GM23338 (cell line): ENCODE results near the gene TSPO2.

ENCODE experiments used
- EZH2 ChIP-seq: fragments of 200-600 bp; sonication (generic); IDR thresholded peaks from one replicate; pipeline ENCODE4 v1.8.0; 2017; ENCODE audit warnings: antibody characterized with exemption, mild to moderate bottlenecking, low read depth; ENCODE audit not compliant: unreplicated experiment
- EZH2phosphoT487 ChIP-seq: fragments of 200-600 bp; sonication (generic); IDR thresholded peaks from one replicate; pipeline ENCODE4 v1.8.1; 2018; ENCODE audit warnings: antibody characterized with exemption; ENCODE audit not compliant: unreplicated experiment
- JUNB ChIP-seq: IDR thresholded peaks from one replicate; pipeline ENCODE4 v1.6.1; 2016; ENCODE audit warnings: antibody characterized with exemption; ENCODE audit not compliant: unreplicated experiment
- POLR2AphosphoS5 ChIP-seq: IDR thresholded peaks from 2 replicates; pipeline ENCODE4 v1.6.1; 2016; ENCODE audit warnings: antibody characterized with exemption, low read depth
- STAT1 ChIP-seq: IDR thresholded peaks from one replicate; pipeline ENCODE4 v1.6.1; 2016; ENCODE audit warnings: antibody characterized with exemption; ENCODE audit not compliant: unreplicated experiment
- ZNF114 ChIP-seq: fragments of 250-450 bp; sonication (Bioruptor Pico); IDR thresholded peaks from 2 replicates; pipeline ENCODE4 v1.5.0; 2020; ENCODE audit warnings: mild to moderate bottlenecking, moderate library complexity
- ZNF331 ChIP-seq: fragments of 250-450 bp; sonication (Bioruptor Pico); IDR thresholded peaks from 2 replicates; pipeline ENCODE4 v1.5.0; 2020; ENCODE audit warnings: low read depth, mild to moderate bottlenecking, moderate library complexity
- TF ChIP-seq, protein P1 (sequence below), 2 experiments: fragments of 200-600 bp in 1 of 2; sonication (generic) in 1 of 2; conservative IDR thresholded peaks; 2 replicates each; pipeline versions ENCODE4 v1.5.1 to v1.6.1; 2016 to 2017; ENCODE audit warnings: antibody characterized with exemption in 2 of 2, low read depth in 2 of 2, mild to moderate bottlenecking in 2 of 2, moderate library complexity in 1 of 2
- TF ChIP-seq, protein P2 (sequence below): IDR thresholded peaks from one replicate; pipeline ENCODE4 v1.6.1; 2018; ENCODE audit warnings: antibody characterized with exemption; ENCODE audit not compliant: unreplicated experiment
- TF ChIP-seq, protein P3 (sequence below): fragments of 250-450 bp; sonication (Bioruptor Pico); IDR thresholded peaks from 2 replicates; pipeline ENCODE4 v1.5.0; 2020; ENCODE audit warnings: mild to moderate bottlenecking, moderate library complexity

DNA sequence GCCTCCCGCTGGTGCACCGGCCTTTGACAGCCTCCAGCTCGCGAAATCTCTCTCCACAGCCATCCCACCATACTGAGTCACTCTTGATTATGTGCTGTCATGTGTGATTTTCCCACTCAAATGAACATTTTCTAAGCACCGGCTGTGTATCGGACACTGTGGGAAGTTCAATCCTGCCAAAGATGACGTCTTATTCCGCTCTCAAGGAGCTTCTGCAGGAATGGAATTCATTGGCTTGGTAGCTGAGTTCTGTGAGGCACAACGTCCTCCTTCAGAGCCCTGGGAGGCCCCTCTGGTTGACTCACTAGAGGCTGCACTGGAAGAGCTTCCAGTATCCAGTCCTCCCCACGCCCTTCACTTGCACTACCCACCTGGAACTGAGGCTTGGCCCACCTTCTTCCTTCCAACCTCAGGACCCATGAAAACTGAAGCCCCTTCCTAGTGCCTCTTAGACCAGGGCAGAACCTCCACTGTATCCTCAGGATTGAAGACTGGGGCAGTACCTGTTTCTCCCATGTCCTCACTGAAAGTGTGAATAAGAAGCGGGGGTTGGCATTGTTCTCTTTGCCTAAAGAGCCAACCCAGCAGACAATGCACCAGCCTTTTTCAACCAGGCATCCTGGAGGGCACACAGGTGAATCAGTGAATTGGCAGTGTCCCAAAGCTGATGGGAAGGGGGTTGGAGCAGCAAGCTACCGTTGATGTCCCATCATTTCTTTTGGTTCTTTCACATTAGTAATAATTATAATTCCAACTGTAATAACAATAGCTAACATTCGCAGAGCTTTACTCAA lies 5.0 kb upstream of the TSPO2 start:
- TF ChIP-seq EZH2 (no peak), EZH2phosphoT487 (no peak), POLR2AphosphoS5 (no peak), ZNF114 (no peak), STAT1 (no peak), JUNB (no peak), ZNF331 (CRISPR knock-in tag) (no peak)
- TF ChIP-seq, protein P1, sequence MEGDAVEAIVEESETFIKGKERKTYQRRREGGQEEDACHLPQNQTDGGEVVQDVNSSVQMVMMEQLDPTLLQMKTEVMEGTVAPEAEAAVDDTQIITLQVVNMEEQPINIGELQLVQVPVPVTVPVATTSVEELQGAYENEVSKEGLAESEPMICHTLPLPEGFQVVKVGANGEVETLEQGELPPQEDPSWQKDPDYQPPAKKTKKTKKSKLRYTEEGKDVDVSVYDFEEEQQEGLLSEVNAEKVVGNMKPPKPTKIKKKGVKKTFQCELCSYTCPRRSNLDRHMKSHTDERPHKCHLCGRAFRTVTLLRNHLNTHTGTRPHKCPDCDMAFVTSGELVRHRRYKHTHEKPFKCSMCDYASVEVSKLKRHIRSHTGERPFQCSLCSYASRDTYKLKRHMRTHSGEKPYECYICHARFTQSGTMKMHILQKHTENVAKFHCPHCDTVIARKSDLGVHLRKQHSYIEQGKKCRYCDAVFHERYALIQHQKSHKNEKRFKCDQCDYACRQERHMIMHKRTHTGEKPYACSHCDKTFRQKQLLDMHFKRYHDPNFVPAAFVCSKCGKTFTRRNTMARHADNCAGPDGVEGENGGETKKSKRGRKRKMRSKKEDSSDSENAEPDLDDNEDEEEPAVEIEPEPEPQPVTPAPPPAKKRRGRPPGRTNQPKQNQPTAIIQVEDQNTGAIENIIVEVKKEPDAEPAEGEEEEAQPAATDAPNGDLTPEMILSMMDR (conservative IDR thresholded peaks at IDR 0.05; ENCODE audit: low read depth in 2 of 2): no peak
- TF ChIP-seq, protein P2, sequence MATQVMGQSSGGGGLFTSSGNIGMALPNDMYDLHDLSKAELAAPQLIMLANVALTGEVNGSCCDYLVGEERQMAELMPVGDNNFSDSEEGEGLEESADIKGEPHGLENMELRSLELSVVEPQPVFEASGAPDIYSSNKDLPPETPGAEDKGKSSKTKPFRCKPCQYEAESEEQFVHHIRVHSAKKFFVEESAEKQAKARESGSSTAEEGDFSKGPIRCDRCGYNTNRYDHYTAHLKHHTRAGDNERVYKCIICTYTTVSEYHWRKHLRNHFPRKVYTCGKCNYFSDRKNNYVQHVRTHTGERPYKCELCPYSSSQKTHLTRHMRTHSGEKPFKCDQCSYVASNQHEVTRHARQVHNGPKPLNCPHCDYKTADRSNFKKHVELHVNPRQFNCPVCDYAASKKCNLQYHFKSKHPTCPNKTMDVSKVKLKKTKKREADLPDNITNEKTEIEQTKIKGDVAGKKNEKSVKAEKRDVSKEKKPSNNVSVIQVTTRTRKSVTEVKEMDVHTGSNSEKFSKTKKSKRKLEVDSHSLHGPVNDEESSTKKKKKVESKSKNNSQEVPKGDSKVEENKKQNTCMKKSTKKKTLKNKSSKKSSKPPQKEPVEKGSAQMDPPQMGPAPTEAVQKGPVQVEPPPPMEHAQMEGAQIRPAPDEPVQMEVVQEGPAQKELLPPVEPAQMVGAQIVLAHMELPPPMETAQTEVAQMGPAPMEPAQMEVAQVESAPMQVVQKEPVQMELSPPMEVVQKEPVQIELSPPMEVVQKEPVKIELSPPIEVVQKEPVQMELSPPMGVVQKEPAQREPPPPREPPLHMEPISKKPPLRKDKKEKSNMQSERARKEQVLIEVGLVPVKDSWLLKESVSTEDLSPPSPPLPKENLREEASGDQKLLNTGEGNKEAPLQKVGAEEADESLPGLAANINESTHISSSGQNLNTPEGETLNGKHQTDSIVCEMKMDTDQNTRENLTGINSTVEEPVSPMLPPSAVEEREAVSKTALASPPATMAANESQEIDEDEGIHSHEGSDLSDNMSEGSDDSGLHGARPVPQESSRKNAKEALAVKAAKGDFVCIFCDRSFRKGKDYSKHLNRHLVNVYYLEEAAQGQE: no peak
- TF ChIP-seq, protein P3, sequence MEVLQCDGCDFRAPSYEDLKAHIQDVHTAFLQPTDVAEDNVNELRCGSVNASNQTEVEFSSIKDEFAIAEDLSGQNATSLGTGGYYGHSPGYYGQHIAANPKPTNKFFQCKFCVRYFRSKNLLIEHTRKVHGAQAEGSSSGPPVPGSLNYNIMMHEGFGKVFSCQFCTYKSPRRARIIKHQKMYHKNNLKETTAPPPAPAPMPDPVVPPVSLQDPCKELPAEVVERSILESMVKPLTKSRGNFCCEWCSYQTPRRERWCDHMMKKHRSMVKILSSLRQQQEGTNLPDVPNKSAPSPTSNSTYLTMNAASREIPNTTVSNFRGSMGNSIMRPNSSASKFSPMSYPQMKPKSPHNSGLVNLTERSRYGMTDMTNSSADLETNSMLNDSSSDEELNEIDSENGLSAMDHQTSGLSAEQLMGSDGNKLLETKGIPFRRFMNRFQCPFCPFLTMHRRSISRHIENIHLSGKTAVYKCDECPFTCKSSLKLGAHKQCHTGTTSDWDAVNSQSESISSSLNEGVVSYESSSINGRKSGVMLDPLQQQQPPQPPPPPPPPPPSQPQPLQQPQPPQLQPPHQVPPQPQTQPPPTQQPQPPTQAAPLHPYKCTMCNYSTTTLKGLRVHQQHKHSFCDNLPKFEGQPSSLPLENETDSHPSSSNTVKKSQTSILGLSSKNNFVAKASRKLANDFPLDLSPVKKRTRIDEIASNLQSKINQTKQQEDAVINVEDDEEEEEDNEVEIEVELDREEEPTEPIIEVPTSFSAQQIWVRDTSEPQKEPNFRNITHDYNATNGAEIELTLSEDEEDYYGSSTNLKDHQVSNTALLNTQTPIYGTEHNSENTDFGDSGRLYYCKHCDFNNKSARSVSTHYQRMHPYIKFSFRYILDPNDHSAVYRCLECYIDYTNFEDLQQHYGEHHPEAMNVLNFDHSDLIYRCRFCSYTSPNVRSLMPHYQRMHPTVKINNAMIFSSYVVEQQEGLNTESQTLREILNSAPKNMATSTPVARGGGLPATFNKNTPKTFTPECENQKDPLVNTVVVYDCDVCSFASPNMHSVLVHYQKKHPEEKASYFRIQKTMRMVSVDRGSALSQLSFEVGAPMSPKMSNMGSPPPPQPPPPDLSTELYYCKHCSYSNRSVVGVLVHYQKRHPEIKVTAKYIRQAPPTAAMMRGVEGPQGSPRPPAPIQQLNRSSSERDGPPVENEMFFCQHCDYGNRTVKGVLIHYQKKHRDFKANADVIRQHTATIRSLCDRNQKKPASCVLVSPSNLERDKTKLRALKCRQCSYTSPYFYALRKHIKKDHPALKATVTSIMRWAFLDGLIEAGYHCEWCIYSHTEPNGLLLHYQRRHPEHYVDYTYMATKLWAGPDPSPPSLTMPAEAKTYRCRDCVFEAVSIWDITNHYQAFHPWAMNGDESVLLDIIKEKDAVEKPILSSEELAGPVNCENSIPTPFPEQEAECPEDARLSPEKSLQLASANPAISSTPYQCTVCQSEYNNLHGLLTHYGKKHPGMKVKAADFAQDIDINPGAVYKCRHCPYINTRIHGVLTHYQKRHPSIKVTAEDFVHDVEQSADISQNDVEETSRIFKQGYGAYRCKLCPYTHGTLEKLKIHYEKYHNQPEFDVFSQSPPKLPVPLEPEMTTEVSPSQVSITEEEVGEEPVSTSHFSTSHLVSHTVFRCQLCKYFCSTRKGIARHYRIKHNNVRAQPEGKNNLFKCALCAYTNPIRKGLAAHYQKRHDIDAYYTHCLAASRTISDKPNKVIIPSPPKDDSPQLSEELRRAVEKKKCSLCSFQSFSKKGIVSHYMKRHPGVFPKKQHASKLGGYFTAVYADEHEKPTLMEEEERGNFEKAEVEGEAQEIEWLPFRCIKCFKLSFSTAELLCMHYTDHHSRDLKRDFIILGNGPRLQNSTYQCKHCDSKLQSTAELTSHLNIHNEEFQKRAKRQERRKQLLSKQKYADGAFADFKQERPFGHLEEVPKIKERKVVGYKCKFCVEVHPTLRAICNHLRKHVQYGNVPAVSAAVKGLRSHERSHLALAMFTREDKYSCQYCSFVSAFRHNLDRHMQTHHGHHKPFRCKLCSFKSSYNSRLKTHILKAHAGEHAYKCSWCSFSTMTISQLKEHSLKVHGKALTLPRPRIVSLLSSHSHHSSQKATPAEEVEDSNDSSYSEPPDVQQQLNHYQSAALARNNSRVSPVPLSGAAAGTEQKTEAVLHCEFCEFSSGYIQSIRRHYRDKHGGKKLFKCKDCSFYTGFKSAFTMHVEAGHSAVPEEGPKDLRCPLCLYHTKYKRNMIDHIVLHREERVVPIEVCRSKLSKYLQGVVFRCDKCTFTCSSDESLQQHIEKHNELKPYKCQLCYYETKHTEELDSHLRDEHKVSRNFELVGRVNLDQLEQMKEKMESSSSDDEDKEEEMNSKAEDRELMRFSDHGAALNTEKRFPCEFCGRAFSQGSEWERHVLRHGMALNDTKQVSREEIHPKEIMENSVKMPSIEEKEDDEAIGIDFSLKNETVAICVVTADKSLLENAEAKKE (CRISPR knock-in tag): no peak
